Measurements from ENCODE around the gene DHX35.

The DHX35 gene

DNA sequence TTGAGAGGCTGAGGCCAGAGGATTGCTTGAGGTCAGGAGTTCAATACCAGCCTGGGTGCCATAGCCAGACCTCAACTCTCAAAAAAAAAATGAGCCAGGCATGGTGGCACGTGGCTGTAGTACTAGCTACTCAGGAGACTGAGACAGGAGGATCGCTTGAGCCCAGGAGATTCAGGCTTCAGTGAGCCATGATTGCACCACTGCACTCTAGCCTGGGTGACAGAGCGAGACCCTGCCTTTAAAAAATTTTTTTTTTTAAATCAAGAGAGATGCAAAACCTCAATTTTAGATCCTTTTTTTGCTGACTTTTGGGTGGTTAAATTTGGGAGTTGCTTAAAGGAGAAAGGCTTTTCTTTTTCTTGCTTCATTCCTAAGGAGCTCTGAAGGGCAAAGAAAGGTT, 70.9 kb downstream of the DHX35 start:
- no peak for DNase-seq

GRCh38 chr20:39036011-39036410, 73.9 kb downstream of the DHX35 start:
- no peak for DNase-seq

DNA sequence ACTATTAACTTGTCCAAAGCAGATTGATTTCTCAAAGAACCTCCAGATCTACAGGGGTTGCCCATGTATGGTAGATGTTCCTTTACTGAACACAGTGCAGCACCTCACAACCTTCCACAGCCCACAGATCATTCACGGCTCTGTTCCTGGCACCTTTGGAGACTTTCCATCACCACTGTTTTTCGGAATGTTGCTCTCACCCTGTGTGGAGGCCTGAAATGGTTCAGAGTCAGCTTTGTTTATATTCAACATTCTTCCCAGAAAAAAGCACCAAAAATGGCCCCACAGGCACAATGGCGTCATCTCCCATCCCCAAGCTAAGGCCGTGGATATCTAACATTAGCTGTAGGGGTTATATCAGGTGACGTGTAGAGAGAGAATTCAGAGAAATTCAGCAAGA, 74.7 kb downstream of the DHX35 start:
- no peak for DNase-seq

- no peak for DNase-seq
Measured at GRCh38 chr20:39038047-39038446, 75.9 kb downstream of the DHX35 start.

GRCh38 chr20:39038495-39038894, 76.4 kb downstream of the DHX35 start:
- DNase-seq, result no peak

GRCh38 chr20:39039261-39039660, 77.1 kb downstream of the DHX35 start:
- DNase-seq, result no peak

DNA sequence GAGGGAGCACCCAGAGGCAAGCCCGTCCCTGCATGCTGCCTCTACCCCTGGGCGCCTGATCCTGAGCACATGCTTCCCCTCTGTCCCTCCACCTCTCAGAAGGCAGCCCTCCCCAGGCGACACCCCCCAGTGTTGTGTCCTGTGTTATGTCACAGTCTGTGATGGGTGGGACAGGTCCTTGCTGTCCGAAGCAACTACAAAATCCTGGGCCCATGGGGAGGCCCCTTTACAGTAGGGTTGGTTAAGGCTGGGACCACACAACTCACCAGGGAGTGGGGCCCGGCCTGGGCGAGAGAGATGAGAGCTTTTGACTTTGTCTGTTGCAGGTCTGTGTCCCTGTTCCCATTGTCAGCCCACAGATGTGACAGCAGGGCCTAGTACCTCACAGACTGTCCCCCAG, 78.0 kb downstream of the DHX35 start:
- DNase-seq, result no peak

DNA sequence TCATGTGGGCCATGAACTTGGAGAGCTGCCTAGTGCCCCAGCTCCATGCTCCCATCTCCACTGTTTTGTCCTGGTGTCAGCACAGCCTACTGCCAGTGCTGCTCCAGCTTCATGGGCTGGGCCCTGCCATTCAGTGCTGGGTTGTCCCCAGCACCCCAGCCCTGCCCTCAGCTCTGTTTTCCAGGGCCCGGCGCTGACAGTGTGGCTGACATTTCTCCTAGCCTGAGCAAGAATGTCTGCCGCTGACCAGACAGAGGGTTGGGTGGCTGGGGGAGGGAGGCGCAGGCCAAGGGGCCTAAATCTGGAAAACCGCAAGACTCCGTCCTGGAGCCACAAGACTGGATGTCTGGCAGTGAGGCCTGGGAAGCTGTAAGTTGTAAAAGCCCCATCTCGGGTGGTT, 78.9 kb downstream of the DHX35 start:
- no peak for DNase-seq

DNA sequence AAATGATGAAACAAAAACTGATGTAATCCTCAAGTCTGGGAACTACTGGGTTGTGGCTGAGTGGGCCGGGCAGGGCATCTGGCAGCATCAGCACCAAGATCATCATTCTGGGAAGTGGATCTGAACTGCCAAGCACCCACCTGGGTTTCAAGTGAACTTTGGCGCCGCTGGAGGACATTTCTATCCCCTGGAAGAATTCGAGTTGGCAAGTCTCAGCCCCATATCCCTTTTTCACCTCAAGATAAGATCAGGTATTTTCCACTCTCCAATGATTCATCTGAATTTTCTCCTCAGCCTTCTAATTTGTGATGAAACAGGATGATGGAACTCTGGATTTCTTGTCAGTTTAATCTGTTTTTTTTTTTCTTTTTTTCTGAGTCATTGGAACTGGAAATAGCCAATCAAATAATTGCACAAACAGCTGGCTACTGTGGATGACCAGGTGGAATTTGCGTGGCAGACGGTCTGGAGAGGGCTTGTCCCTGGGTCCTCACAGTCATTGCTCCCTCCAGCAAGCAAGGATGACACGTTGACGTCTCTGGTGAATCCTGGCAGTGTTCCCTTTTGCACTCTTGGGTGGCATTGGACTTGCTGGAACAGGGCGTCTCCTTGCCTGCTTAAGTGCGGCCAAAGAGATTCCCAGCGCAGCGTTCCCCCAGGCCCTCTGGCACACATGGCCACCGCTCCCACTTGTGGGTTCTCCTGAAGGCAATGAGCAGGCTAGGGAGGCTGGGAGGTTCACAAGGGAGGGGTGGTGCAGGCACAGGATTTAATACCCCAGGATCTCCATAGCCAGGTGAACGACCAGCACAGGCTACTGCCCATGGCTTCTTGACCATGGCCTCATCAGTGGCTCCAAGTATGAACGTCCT, 80.4 kb downstream of the DHX35 start:
- DNase-seq, result no peak

DNA sequence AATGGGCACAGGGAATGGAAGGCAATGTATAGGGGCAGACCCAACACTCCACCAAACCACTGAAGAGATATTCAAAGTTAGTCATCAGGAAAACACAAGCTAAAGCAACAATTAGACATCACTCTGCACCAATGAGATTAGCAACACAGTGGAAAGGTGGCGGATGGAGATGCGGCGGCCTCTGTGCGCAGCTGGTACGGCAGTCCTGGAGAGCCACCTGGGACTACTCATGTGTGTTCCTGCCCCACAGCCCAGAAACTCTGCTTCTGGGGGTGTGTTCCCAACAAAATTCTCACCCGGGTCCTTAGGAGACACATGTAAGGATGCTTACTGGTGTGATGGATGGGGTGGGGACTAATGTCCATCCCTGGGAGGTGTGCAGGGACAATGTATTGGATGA, 82.4 kb downstream of the DHX35 start:
- DNase-seq, result no peak

GRCh38 chr20:39045676-39046075, 83.5 kb downstream of the DHX35 start:
- no peak for DNase-seq

DNA sequence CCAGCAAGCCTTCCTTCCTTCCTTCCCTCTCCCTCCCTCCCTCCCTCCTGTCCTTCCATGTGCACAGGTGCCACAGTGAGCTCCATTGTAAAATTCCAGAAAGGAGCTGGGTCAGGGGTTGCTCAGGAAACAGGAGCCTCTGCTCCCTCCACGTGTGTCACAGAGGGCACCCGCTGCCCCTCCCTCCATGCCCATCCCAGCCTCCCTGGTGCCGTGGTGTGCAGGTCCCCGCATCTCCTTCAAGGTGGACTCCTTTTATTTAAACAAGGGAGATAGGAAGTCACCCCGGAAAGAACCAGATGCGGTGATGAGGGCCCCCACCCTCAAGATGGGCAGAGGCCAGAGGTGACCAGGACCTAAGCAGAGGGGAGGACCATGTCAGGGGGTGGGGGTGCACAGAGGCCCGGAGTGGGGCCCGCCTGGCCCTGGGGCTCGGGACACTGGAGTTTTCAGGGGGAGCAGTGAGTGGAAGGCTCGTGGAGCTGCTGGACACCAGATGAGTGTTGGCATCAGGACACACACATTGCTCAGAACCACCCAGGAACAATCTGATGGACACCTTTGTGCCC, 85.4 kb downstream of the DHX35 start:
- no peak for DNase-seq

GRCh38 chr20:39048000-39048696, 86.0 kb downstream of the DHX35 start:
- peak; percentile 82 for DNase-seq

DNA sequence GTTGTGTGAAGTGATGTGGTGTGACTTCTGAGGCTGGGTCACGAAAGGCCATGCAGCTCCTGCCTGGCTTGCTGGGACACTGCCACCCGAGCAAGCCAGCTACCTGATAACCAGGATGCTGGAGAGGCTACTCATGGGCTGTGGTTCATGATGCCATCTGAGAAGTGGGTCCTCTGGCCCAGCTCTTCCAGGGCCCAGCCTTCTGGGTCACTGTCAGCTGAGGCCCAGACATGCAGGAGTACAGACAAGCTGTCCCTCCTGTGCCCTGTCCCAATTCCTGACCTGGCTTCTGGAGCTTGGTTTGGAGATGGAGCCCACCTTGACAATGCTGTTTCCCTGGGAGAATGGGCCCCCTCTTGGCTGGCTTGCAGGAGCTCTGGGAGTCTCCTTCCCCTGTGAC, 87.0 kb downstream of the DHX35 start:
- DNase-seq, result no peak

- DNase-seq, result peak; percentile 86
Measured at GRCh38 chr20:39049684-39050554, 87.8 kb downstream of the DHX35 start.

GRCh38 chr20:39050555-39050902, 88.4 kb downstream of the DHX35 start:
- DNase-seq, result no peak

DNA sequence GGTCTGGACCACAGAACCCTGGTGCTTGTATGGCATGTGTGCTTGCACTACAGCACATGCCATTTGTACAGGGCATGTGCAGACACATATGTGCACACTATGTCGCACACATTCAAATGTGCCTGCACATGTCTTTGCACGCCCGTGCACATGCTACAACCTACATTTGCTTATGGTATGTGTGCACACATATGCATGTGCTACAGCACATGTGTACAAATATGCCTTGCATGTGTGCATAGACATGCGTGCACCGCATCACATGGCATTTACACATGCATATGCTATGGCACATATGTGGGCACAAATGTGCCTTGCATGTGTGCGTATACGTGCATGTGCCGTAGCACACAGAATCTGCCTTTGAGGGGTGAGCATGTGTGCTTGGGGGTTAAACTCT, 90.5 kb downstream of the DHX35 start:
- DNase-seq, result no peak

GRCh38 chr20:39057143-39057542, 95.0 kb downstream of the DHX35 start:
- no peak for DNase-seq

GRCh38 chr20:39057911-39058310, 95.8 kb downstream of the DHX35 start:
- DNase-seq, result no peak

DNA sequence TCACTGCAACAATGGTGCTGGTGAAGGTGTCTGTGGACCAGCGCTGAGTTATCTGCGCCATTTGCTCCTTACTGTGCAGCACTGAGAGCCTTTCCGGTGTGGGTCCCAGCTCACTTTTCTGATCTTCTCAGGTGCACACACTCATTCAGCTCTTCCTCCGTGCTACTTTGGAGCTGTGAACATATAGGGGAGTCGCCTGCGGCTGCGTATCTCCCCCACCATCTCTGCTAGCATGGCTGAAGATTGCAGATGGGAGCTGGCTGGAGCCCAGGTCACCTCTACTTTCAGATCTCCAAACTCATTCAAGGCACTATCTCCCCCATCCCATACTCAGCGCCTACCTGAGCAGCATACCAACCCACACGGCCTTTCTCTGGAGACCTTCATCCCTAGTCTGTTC, 96.9 kb downstream of the DHX35 start:
- no peak for DNase-seq

DNA sequence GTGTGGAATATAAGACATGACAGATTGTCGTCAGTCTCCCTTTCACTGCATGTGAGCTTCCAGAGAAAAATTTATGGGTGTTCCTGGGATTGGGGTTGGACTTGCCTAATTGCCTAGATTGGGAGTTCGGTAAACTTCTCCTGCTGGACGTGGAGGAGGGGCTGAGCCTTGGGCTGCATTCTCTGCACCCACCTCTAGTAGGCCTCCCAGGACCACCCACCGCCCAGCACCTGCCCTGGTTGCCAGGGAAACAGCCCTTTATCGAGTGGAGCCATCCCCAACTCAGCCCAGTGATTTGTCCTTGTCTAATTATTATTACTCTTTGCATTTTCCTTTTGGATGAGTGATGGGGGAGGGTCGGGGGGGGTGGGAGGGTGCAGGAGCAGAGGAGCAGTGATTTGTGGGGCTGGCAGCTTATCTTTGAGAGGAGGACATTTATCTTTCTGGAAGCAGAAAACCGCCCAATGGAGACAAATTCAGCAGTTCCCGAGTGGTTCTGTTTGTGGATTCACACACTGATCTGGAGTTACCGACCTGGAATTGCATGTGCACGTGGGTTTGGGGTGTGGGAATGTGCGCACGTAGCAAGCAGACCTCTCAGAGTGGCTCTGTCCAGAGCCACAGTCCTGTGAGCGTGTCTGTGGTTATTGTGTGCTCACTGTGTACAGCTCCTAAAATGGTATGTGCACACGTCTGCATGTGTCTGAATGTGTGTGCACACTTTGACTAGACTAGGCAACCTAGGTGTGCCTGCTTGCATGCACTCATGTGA, 104.5 kb downstream of the DHX35 start:
- DNase-seq, result no peak

GRCh38 chr20:39067526-39068216, 105.5 kb downstream of the DHX35 start:
- DNase-seq, result no peak

Data from stimulated activated CD8-positive, alpha-beta memory T cell treated with anti-CD3 and anti-CD28 coated beads, Interleukin-4, amount 100 ng/mL, for 48 hours (primary cell).